Measurements from ENCODE around the gene NDUFAB1.
A peak's percentile ranks its signal among the peaks of the same experiment; 100 is the strongest.
"Not testable (repeated sequence)": the region's sequence is repeated elsewhere in the genome, so short reads cannot be mapped to it uniquely, and the experiment has no call there.

The NDUFAB1 gene

DNA sequence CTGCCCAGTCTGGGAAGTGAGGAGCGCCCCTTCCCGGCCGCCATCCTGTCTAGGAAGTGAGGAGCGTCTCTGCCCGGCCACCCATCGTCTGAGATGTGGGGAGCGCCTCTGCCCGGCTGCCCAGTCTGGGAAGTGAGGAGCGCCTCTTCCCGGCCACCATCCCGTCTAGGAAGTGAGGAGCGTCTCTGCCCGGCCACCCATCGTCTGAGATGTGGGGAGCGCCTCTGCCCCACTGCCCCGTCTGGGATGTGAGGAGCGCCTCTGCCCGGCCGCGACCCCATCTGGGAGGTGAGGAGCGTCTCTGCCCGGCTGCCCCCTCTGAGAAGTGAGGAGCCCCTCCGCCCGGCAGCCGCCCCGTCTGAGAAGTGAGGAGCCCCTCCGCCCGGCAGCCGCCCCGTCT lies 12.8 kb downstream of the NDUFAB1 start:
- DNase-seq, result not testable (repeated sequence)

DNA sequence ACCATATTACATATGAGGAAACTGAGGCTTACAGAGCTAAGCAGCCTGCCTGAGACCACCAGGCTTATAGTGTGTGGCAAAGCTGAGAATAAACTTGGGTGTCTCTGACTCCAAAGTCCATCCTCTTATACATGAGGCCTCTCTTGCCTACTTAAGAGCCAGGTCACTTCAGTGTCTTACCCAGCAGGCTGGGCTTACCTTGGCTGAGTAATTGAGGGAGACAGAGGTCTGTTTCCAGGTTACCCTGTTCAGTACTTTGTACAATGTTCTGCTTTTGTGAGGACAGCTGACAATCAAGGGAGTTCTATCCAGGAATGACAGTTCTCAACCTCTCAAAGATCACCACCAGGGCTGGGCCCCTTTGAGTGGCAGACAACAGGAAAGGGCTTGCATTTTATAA lies 14.4 kb downstream of the NDUFAB1 start:
- DNase-seq, result no peak

DNA sequence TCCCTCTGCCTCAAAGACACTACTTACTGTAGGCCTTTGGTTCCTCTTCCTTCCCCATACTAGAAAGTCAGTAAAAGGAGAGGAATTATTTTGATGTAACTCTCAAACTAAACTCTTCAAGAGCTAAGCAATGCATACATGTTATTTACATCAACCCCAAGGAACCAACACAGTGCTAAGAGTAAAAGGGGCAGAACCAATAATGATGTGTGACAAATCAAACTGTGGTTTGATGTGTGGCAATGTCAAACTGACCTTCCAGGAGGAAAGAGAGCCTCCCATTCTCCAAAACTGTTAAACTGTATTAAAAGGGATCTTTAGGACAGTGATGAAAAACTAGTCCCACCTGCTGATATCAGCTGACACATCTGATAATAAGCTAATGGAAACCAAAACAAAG lies 15.7 kb downstream of the NDUFAB1 start:
- DNase-seq, result no peak

DNA sequence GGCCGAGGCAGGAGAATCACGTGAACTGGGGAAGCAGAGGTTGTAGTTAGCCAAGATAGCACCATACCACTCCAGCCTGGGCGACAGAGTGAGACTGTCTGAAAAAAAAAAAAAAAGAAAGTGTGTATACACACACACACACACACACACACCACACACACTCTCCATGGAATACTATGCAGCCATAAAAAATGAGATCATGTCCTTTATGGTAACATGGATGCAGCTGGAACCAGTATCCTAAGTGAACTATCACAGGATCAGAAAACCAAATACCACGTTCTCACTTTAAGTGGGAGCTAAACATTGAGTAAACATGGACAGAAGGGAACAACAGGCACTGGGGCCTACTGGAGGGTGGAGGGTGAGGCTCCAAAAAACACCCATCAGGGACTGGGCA lies 16.7 kb downstream of the NDUFAB1 start:
- no peak for DNase-seq

DNA sequence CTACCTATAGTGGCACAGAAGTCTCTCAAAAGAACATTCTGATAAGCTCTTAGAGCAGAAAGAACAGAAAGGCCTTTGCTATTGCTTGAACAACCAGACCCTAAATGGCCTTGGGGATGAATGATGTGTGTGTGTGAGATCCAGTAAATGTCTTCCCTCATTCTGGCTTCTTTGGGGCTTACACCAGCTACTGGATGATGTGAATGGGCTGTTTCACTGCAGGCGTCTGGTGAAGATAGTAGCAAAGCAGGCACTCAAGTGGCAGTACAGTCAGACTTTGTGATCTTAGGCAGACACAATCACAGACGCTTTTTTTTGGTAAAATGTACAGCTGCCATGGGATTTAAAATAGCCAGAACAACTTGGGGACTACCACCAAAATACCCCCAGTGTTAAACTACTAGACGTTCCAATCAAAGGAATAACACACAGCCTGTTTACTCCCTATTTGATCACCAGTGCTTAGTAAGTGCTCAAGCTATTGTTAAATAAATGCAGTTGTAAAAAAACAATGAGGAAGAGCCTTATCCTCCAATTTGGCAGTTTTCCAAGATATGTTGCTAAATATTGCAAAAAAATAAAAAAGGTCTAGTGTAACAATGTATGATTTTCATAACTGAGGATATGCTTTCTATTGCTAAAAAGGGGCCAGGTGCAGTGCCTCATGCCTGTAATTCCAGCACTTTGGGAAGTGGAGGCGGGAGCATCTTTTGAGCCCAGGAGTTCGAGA lies 17.9 kb downstream of the NDUFAB1 start:
- no peak for DNase-seq

DNA sequence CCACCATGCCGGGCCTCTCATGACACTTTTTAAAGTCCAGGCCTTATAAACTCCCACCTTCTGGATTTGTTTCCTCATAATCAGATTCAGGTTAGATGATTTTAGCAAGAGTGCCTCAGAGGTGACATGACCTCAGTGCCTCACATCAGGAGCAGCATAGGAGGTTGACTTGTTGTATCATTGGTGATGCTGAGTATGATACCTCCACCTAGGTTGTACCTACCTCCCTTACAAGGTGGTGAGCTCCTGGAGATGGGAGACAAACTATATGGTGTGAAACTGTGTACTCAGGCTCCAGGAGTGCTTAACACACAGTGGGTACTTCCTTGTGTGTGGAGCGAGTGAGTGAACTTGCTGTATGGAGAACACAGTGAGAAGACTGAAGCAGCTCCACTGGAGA lies 18.6 kb downstream of the NDUFAB1 start:
- no peak for DNase-seq

DNA sequence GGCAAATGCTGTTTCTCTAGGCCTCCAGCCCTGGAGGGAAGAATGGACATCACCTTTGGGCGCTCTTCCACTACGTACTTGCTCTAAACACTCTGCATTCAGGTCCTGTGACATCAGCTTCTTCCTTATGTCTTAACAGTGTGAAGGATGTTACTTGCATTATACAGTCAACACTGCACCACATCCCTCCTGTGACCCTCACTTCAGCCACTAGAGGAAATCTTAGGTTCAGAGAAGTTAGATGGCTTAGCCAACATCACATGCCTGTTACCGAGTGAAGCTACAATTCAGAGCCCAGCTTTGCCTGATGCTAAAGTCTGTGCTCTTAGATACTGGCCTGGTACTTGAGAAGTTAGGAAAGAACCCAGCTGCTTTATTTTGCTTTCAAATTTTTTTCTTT lies 20.3 kb downstream of the NDUFAB1 start:
- DNase-seq, result no peak

DNA sequence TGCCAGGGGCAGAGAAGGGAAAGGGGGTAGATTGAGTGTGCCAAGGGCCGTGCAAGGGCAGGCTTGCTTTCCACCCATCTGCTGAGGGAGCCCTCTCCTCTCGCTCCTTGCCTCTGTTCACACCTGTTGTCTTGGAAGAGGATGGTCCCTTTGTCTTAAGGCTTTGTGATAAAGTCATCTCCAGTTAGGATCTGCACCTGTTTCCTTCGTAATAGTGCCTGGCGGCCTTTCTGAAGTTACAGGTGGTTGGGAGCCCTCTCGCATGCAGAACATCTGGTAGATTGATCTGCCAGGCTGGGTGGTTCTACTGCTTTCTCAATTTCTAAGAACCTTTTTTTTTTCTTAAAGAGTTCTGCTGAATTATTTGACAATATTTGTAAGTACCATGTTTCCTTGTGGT lies 22.3 kb downstream of the NDUFAB1 start:
- no peak for DNase-seq

DNA sequence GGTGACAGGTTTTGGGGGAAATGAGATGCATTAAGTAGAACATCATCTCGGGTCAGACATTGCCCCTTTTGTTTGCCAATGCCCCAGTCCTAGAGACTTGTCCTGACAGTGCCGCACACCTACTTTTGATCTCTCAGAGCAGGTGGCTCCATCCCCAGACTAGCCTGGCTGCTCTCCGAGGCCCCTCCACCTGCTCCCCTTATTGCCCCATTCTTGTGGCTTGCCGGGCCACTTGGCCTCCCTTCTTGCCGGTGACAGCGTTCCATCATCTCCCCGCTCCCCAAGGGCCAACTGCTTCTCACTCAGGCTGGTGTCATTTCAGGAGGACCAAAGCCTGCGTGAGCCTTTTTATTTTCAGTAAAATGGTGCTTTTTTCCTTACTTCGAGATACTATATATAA lies 23.7 kb downstream of the NDUFAB1 start:
- no peak for DNase-seq

DNA sequence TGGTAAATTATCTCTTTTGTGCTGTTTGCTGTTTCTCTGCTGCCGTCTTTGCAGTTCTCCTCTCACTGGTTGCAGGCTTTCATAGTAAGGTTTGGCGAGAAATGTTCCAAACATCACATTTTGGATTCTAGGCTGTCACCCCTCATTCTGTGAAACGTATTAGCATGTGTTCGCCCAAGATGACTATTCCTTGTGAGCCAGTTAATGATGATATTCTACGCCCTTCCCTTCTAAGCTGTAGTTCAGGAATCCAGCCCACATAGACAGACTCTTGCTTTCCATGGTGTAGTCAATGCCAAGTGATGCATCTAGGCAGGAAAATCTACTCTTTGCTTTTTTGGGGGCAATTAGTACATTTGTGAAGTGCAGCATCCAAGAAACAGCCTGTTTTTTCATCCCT lies 24.2 kb downstream of the NDUFAB1 start:
- no peak for DNase-seq

DNA sequence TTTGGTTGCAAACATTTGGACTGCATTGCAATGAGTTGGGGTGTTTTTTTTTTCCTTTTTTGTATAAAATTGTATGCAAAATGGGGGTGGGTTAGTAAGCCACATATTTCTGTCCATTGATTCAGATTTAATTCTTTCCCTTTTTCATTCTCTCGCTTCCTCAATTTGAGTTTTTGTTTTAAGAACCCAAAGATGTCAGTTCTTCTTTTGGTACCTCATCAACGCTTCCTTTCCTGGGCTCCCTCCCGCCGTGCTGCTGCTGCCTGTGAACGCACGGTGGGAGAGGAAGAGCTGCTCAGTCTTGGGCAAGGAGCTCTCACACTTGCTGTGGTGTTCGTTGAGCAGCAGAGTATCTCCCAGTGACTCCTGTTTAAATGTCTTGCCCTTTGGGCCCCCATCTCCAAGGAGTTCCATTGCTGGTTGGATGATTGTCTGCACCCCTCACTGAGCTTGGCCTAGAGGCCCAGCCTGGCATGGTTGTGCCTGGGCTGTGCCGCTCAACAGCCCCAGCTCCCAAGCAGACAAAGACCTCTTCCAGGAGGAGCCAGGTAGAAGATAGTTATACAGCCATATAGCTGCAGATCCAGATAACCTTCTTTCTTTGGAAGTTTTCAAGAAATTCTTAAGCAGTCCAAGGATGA lies 25.0 kb downstream of the NDUFAB1 start:
- DNase-seq, result no peak

DNA sequence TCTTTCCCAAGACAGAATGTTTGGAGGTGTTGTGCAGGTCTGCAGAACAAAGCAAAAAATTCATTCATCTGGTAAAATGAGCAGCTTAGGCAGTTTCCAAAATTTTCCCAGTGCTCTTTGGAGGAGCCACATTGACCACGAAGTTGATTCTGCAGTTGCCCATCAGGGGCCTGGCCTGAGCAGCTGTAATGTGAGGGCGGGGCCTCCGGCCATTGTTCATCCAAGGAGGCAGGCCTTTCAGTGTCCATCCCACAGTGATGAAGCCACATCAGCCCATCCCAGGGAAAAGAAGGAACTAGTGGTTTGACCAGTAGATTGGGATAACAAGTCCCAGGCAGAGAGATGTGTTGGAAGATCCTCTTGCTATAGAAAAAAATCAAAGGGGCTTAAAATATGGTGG lies 28.5 kb downstream of the NDUFAB1 start:
- no peak for DNase-seq

DNA sequence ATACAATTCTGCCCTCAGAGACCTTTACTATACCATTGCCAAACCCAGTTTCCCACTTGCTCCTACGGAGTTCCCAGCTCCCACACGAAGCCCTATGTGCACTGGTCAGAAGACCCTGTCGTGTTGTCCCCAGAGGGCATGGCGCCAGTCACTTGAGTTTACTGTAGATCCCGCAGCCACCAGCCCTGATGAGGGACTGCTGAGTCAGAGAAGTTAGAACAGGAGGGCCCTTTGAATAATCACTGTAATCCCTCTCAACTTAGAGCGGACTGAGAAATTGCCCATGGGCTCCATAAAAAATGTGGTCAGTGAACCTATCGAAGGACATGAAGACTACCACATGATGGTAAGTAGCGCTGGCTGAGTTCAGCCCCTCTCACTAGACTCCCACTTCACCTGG lies 29.4 kb downstream of the NDUFAB1 start:
- no peak for DNase-seq

DNA sequence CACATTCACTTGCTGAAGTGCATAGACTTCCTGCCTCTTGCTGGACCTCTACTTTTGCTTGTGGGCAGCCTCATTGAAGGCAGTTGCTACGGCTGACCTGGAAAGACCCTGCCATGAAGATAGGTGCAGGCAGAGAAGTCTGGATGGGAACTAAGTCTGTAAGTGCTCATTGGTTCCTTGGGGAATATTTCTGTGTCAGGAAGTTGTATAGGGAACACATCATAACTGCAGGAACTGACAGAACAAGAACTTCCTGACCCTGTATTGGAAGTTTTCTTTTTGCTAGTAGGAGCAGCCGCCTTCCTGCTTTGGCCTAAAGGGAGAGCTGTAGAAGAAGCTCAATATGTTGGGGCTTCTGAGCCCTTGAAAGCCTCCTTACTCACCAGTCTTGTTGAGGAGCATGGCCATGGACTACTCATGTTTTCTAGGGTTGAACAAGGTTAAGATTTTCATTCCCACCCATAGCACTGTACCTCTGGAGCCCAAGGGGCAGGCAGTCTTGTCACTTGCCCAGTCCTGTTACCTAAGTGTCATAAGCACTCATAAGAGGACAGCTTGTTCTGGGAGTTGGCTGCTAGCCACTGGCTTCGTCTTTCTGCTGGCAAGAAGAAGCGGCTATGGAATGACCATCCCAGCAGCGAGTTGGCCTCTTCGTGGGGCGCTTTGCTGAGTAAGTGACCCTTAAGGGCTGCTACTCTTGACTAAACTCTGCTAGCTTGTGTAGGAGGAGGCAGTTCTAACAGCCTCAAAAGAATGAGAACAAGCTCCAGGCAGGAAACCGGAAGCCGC lies 31.3 kb downstream of the NDUFAB1 start:
- no peak for DNase-seq

DNA sequence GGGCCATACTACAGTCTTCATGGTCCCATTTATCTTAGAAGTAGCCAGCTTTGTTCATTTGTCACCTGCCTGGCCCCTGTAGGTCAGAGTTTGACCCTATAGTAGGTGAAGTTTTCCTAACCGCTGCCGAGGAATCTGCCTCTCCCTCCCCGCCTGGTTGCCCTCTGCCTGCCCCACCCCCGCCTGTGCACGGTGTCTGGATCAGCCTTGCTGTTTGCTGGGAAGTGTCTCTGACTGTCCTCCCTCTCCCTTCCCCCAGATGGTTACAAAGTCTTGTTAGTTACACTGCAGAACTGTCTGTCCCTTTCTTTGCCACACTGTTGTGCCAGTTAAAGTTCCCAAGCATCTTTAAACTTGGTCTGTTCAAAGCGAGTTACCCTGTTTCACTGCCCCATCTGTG lies 32.9 kb downstream of the NDUFAB1 start:
- no peak for DNase-seq

DNA sequence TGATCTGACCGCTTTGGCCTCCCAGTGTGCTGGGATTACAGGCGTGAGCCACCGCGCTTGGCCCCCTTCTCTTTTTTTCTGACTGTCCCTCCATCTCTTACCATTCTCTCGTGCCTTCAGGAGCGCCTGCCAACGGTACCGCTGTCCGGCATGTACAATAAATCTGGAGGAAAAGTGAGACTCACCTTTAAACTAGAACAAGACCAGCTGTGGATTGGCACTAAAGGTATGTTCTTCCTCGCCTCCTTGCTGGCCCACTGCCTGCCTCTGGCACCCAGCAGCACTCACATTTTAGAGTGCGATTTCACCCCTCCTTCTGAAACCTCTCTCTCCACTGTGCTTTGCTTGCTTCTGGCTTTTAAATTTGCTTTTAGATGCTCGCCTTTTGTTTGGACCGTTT lies 33.6 kb downstream of the NDUFAB1 start:
- no peak for DNase-seq

DNA sequence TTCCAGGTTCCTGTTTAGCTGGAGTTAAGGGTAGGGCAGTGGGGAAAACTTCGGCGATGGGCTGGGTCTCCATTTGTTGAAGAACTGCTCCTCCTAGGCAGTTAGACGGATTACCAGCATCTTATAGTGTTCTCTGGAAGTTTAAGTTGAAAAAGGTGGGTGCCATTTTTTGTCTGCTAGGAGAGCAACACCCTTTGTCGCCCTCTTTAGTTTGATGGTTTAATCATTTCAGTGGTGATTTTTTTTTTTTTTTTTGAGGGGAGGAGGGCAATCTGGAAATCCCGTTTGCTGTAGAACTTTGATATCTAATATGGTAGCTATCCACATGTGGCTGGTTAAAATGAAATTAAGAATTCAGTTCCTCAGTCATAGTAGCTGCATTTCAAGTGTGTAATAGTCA lies 34.5 kb downstream of the NDUFAB1 start:
- DNase-seq, result no peak

DNA sequence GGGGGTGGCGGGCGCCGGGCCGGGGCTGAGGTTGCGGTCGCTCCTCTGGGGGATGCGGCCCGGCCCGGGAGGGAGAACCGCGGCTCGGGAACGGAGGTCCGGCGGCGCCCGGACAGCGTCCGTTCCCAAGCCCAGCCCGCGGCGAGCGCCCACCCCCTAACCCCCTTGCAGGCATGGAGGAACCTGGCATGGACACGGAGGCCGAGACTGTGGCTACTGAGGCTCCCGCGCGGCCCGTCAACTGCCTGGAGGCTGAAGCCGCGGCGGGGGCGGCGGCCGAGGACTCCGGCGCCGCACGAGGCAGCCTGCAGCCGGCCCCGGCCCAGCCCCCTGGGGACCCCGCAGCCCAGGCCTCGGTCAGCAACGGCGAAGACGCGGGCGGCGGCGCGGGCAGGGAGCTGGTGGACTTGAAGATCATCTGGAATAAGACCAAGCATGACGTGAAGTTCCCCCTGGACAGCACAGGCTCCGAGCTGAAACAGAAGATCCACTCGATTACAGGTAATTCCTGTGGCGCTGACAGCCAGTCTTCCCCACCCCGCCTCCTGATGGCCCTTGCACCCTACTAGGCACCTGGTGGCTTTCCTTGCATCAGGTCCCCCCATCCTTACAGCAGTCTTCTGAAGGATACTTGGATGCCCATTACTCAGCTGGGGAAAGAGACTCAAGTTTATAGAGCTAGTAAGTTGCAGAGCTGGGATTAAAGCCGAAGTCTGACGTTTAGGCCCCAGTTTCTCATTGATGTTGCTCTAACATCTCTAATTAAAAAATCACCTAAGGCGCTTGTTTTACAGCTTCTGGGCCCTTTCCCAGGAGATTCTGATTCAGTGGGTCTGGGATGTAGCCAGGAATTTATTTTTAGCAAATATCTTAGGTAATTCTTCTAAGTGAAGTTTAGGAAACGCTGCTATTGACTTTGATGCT lies 38.1 kb downstream of the NDUFAB1 start:
- DNase-seq, result peak in 1 of 2 donors; percentile 8

DNA sequence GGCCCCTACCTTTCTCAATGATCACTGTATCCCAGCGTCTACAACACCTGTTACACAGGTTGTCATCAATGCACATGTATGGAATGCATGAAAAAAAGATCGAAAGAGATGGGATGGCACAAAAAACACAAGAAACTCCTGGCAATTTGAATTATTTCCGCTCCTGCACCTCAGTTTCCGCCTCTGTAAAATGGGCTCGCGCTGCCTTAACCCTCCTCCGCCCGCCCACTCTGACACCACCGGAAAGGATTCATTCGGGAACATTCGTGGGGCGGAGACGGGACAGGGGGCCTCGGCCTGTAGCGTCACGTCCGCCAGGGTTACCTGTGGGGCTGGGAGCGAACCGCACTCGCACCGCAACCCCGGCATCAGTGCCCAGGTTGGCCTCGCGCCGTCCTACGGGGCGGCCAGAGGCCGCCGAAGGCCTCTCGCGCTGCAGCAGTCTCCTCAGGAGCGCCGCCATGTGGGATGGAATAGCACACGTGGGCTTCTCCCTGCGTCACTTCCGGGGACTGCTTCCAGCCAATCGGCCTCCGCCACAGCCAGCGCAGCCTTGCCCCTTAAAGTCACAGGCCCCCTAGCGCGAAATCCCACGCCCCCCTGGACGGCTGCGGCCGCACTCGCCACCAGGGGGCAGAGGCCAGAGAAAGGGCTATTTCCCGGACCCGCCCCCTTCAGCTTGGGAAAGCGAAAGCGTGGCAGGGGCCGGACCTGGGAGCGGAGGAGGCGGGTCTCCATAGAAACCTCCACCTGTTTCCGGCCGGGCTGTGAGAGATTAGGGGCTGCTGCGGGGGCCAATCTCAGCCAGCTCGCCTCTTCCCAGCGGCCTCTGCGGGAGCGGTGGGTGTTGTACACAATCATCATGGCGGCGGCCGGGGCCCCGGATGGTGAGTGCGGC lies 39.0 kb downstream of the NDUFAB1 start, which contains the start of the genes EARS2 and UBFD1:
Gene EARS2, minus strand, starts transcription at position 470 of the 898 bp plus-strand sequence. Its CDS starts 7 bp downstream, at position 463.
Gene UBFD1, plus strand, starts transcription at position 847 of the 898 bp plus-strand sequence. Its CDS starts 16 bp downstream, at position 863.
- peak; percentile 97 to 98 for DNase-seq

DNA sequence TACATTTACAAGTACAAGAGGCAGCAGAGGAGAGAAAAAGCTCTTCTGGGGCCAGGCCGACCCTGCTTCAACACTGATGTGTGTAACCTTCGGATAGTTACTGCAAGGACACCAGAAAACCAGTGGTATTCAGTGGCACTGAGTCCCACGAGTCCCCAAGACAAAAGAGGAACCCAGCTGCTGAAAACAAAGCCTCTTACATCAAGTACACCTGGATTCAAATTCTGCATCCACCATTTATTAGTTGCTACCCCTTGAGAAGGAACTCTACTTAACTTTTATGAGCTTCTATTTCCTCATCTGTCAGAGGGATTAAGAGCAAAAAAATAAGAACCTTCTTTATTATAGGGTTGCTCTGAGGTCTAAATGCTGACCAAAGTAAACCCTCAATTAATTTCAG lies 41.6 kb downstream of the NDUFAB1 start:
- no peak for DNase-seq

DNA sequence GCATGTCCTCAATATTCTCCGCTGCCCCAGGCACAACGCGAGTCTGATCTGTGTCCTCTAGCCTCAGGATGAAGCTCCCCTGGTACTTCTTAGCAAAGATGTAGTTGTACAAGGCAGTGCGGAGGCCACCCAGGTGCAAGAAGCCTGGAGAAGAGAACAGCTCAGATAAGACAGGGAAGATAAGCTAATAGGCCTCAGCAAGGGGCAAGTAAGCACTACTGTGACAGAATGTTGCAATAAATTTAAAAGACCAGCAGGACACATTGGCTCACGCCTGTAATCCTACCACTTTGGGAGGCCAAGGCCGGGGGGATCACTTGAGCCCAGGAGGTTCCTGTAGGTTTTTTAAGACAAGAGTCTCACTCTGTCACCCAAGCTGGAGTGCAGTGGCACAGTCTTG lies 44.0 kb downstream of the NDUFAB1 start:
- DNase-seq, result no peak

DNA sequence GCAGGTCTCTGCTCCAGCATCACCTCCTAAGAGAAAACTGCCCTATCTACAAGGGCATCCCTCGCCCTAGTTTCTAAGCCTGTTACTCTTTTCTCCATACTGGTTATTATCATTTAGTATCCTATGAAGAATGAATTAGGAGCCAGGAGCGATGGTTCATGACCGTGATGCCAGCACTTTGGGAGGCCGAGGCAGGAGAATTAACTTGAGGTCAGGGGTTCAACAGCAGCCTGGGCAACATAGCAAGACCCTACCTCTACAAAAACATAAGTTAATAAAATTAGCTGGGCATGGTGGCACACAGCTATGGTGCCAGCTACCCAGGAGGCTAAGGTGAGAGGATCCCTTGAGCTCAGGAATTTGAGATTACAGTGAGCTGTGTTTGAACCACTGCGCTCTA lies 46.2 kb downstream of the NDUFAB1 start:
- no peak for DNase-seq

Data from stimulated activated CD4-positive, alpha-beta T cell treated with anti-CD3 and anti-CD28 coated beads, Interleukin-2, amount 100 ng/mL, for 48 hours (primary cell).